GM12864 (cell line): ENCODE measurements around the gene DGKD.

ENCODE experiments used
- DNase-seq: peaks from one replicate; pipeline ENCODE4 v3.0.0-alpha.2; 2011; ENCODE audit warnings: low read depth
- H3K4me3 ChIP-seq: 2 replicates; pipeline ENCODE4 v1.5.1; 2011; ENCODE audit warnings: mild to moderate bottlenecking, low read depth, low read length, control low read depth
- CTCF ChIP-seq: IDR thresholded peaks from 2 replicates; pipeline ENCODE4 v1.5.1; 2011; ENCODE audit warnings: low read depth, mild to moderate bottlenecking, moderate library complexity, low read length, control low read depth, inconsistent platforms; ENCODE audit errors: missing control alignments

DGKD gene

GRCh38 chr2:233346376-233346775, 7.9 kb upstream of the DGKD start:
- H3K4me3 ChIP-seq: no peak overlapping the region
- no peak for DNase-seq
- TF ChIP-seq CTCF: no peak

- TF ChIP-seq CTCF: no peak
- no peak for DNase-seq
- no peak overlapping the region for H3K4me3 ChIP-seq
Measured at GRCh38 chr2:233346930-233347329, 7.4 kb upstream of the DGKD start.

- TF ChIP-seq CTCF: no peak
- no peak overlapping the region for H3K4me3 ChIP-seq
- DNase-seq: peak; percentile 58
Measured at GRCh38 chr2:233349005-233349998, 5.0 kb upstream of the DGKD start.

- no peak for DNase-seq
- H3K4me3 ChIP-seq: no peak overlapping the region
- TF ChIP-seq CTCF: no peak
Measured at GRCh38 chr2:233350708-233351107, 3.6 kb upstream of the DGKD start.

GRCh38 chr2:233351423-233351822, 2.9 kb upstream of the DGKD start:
- H3K4me3 ChIP-seq: no peak overlapping the region
- DNase-seq: no peak
- no peak for TF ChIP-seq CTCF

GRCh38 chr2:233352141-233352842, 2.0 kb upstream of the DGKD start:
- DNase-seq: no peak
- no peak for TF ChIP-seq CTCF
- H3K4me3 ChIP-seq: no peak overlapping the region
